SU-DHL-6 (cell line): ENCODE measurements around the gene MBTD1.
"Not testable (repeated sequence)": the region's sequence is repeated elsewhere in the genome, so short reads cannot be mapped to it uniquely, and the experiment has no call there.

ENCODE experiments used
- H2AFZ ChIP-seq: fragments of 200-600 bp; sonication (generic); 2 replicates; pipeline ENCODE4 v1.6.1; 2014; ENCODE audit warnings: low read depth, mild to moderate bottlenecking, moderate library complexity, mixed read lengths, antibody characterized with exemption, low read length; ENCODE audit not compliant: severe bottlenecking
- H3F3A ChIP-seq: fragments of 200-600 bp; shearing (Covaris generic); 2 replicates; pipeline ENCODE4 v1.6.0; 2016; ENCODE audit warnings: antibody characterized with exemption, mild to moderate bottlenecking; ENCODE audit not compliant: insufficient read depth
- H3K27ac ChIP-seq: fragments of 200-600 bp; sonication (generic); 2 replicates; pipeline ENCODE4 v1.5.1; 2016; ENCODE audit warnings: low read depth, mild to moderate bottlenecking, low read length, moderate library complexity, mixed read lengths
- H3K27me3 ChIP-seq: fragments of 200-600 bp; sonication (generic), shearing (Covaris generic); 2 replicates; pipeline ENCODE4 v1.6.0; 2014; ENCODE audit warnings: mild to moderate bottlenecking, low read length
- H3K36me3 ChIP-seq: fragments of 200-600 bp; sonication (generic); 2 replicates; pipeline ENCODE4 v1.6.1; 2014; ENCODE audit warnings: mild to moderate bottlenecking, low read length, mixed read lengths
- H3K4me2 ChIP-seq: fragments of 300-600, 200-600 bp; shearing (Covaris generic), sonication (generic); 2 replicates; pipeline ENCODE4 v1.6.0; 2014; ENCODE audit warnings: low read length, low read depth, mild to moderate bottlenecking; ENCODE audit not compliant: poor library complexity, severe bottlenecking
- H3K4me3 ChIP-seq: fragments of 200-600 bp; sonication (generic); 2 replicates; pipeline ENCODE4 v1.5.1; 2014; ENCODE audit warnings: antibody characterized with exemption, low read length, mild to moderate bottlenecking, mixed read lengths; ENCODE audit not compliant: insufficient read depth, poor library complexity, severe bottlenecking
- H3K79me2 ChIP-seq: fragments of 200-600 bp; sonication (generic); 2 replicates; pipeline ENCODE4 v1.6.1; 2014; ENCODE audit warnings: mild to moderate bottlenecking, low read length, moderate library complexity; ENCODE audit not compliant: insufficient read depth
- H3K9ac ChIP-seq: fragments of 200-600 bp; sonication (generic); 2 replicates; pipeline ENCODE4 v1.7.0; 2014; ENCODE audit warnings: mild to moderate bottlenecking, low read length
- H3K9me2 ChIP-seq: fragments of 200-600 bp; sonication (generic); replicated peaks from 2 replicates; pipeline ENCODE4 v1.6.1; 2014; ENCODE audit warnings: low read length; ENCODE audit not compliant: insufficient read depth
- H3K9me3 ChIP-seq: fragments of 200-600 bp; sonication (generic); 2 replicates; pipeline ENCODE4 v1.6.1; 2014; ENCODE audit warnings: low read length, mixed read lengths; ENCODE audit not compliant: insufficient read depth
- H4K20me1 ChIP-seq: fragments of 200-600 bp; sonication (generic); 2 replicates; pipeline ENCODE4 v1.6.1; 2014; ENCODE audit warnings: low read depth, mild to moderate bottlenecking, antibody characterized with exemption, low read length, moderate library complexity, mixed read lengths
- CTCF ChIP-seq: fragments of 200-600 bp; sonication (generic); IDR thresholded peaks from one replicate; pipeline ENCODE4 v1.5.1; 2017; ENCODE audit warnings: antibody characterized with exemption, mild to moderate bottlenecking, low read length, moderate library complexity; ENCODE audit not compliant: insufficient read depth, poor library complexity, severe bottlenecking
- EZH2phosphoT487 ChIP-seq: fragments of 200-600 bp; sonication (generic), shearing (Covaris generic); conservative IDR thresholded peaks from 2 replicates; pipeline ENCODE4 v1.6.1; 2018; ENCODE audit warnings: mild to moderate bottlenecking, antibody characterized with exemption, low read length, moderate library complexity, mixed read lengths

The MBTD1 gene

GRCh38 chr17:51270636-51271035 lies 10.8 kb upstream of the MBTD1 start:
- peaks cover 15% of the 10 kb centered on the region; the same call in 1 of the 2 replicates for H4K20me1 ChIP-seq
- H3K4me2 ChIP-seq, result no peak overlapping the region
- peaks cover 50% of the 10 kb centered on the region for H3K36me3 ChIP-seq
- H3K79me2 ChIP-seq, result peaks cover 51% of the 10 kb centered on the region
- H3K27ac ChIP-seq, result no peak overlapping the region
- 0 out of 2 replicates have a peak, but pooled peaks cover 4% of the 10 kb centered on the region for H3F3A ChIP-seq
- no peaks in the 10 kb centered on the region for H3K27me3 ChIP-seq
- H3K9ac ChIP-seq, result no peak overlapping the region
- H2AFZ ChIP-seq, result no peak overlapping the region
- H3K9me3 ChIP-seq, result no peaks in the 10 kb centered on the region
- H3K4me3 ChIP-seq, result no peak overlapping the region
- H3K9me2 ChIP-seq, result no peaks in the 10 kb centered on the region
- TF ChIP-seq EZH2phosphoT487 (no peak), CTCF (no peak)

GRCh38 chr17:51269991-51270390 lies 10.1 kb upstream of the MBTD1 start:
- H3K9ac ChIP-seq, result no peak overlapping the region
- 0 out of 2 replicates have a peak, but pooled peaks cover 4% of the 10 kb centered on the region for H3F3A ChIP-seq
- H3K27ac ChIP-seq, result no peak overlapping the region
- H3K9me3 ChIP-seq, result no peaks in the 10 kb centered on the region
- no peak overlapping the region for H3K4me3 ChIP-seq
- no peak overlapping the region for H2AFZ ChIP-seq
- H3K9me2 ChIP-seq, result no peaks in the 10 kb centered on the region
- no peak overlapping the region for H3K4me2 ChIP-seq
- peaks cover 12% of the 10 kb centered on the region; the same call in 1 of the 2 replicates for H4K20me1 ChIP-seq
- H3K27me3 ChIP-seq, result no peaks in the 10 kb centered on the region
- TF ChIP-seq CTCF (no peak), EZH2phosphoT487 (no peak)
- peaks cover 54% of the 10 kb centered on the region for H3K79me2 ChIP-seq
- H3K36me3 ChIP-seq, result peaks cover 44% of the 10 kb centered on the region

- peaks cover 31% of the 10 kb centered on the region for H3K36me3 ChIP-seq
Measured at GRCh38 chr17:51264466-51264865, 4.6 kb upstream of the MBTD1 start.

DNA sequence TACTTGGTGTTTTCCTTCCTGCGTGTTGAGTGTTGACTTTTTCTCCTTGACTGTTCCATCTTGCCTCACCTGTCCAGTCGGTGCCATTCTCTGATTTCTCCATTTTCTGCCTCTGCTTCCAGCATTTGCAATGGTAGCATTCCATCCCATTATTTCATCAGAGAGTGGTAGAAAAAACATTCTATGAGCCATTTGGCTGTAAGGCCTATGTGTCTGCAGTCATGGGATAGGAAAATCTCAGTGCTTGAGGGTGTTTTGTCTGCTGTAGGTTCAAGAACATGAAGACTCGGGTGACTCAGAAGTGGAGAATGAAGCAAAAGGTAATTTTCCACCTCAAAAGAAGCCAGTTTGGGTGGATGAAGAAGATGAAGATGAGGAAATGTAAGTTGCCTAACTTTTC lies 3.2 kb upstream of the MBTD1 start:
- Histone ChIP-seq H3K4me3 (no peak overlapping the region), H3K27ac (no peak overlapping the region), H3K9ac (no peak overlapping the region), H3F3A (0 out of 2 replicates have a peak, but pooled peaks cover 4% of the 10 kb centered on the region), H3K9me3 (no peaks in the 10 kb centered on the region), H3K9me2 (no peaks in the 10 kb centered on the region), H4K20me1 (no peaks in the 10 kb centered on the region; the same call in 1 of the 2 replicates), H3K27me3 (no peaks in the 10 kb centered on the region), H3K79me2 (peaks cover 83% of the 10 kb centered on the region), H2AFZ (no peak overlapping the region), H3K36me3 (peaks cover 28% of the 10 kb centered on the region), H3K4me2 (no peak overlapping the region)
- TF ChIP-seq EZH2phosphoT487 (no peak), CTCF (no peak)

More at GRCh38 chr17:51264466-51264865, 4.6 kb upstream of the MBTD1 start:
- H3K9me2 ChIP-seq, H3K27ac ChIP-seq, H4K20me1 ChIP-seq, H3K4me2 ChIP-seq, H3K9me3 ChIP-seq, H2AFZ ChIP-seq, H3K27me3 ChIP-seq, H3K4me3 ChIP-seq, H3F3A ChIP-seq, H3K9ac ChIP-seq: not testable (repeated sequence)
- peaks cover 72% of the 10 kb centered on the region for H3K79me2 ChIP-seq
